ENCODE data around the gene TMED10.
"Not testable (repeated sequence)": the region's sequence is repeated elsewhere in the genome, so short reads cannot be mapped to it uniquely, and the experiment has no call there.

The TMED10 gene

DNA sequence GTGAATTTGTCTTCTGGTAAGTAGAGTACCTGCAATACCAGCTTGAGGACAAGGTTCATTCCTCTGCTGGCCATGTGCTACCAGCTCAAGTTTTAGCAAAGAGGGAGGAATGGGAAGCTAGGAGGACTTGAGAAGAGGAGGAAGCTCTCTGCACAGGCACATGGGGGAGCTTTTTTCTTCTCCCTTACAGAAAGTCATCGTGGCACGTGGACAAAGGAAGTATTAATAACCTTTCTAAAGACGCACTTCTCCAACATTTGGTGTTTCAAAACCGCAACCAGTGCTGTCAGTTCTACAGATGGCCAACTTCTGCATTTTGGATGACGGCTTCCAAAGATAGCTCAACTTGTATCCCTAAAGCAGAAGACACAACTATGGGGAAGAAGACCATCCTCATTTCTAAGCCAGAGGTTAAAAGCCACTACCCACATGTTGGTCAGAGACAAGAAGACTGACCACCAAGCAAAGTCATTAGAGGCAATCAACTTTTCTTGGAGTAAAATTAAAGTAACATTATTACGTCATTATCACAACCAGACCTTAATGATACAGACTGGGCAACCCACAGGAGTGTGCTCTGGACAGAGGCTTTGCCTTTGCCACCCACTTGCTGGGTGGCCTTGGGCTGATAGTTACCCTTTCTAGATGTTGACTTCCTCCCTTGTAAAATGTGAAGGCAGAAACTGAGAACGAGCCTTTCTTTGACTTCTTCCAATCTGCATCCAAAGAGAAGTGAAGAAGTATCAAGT, 12.3 kb upstream of the TMED10 start:
- peak; percentile 83 for DNase-seq

- no peak for DNase-seq
Observed at GRCh38 chr14:75188086-75188485, 11.7 kb upstream of the TMED10 start.

DNA sequence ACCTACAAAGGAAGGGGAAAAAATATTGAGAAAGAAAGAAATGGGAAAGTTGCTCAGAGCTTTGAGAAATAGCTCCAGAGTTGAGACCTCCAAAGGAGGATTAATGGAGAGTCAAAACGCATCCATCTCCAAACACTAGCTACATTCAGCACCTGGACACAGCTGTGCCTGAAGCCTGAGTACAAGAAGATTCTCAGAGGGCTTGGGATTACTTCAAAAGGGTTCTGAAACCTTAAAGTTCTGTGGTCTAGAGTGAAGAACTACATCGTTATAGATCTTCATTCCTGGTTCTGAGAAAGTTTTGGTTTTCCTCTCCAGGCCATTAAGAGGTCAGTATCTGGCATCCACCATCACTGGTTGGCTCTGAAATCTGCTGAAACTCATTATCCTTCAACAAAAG, 10.5 kb upstream of the TMED10 start:
- no peak for DNase-seq

GRCh38 chr14:75185251-75186040, 9.0 kb upstream of the TMED10 start:
- DNase-seq: no peak

DNA sequence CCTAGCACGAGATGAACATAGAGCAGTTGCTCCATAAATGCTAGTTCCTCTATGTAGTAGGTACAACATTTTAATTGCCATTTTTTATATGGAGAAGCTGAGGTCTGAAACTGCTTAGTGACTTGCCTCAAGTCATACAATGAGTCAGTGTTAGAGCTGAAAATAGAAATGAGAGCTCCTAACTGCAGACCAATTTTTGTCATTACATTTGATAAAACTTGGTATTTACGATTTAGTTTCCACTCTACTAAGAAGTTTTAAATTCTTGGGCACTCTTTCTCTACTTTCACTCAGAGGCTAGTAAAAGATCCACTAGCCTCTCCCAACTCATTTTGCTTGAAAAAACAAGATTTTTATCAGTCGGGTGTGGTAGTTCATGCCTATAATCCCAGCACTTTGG, 8.1 kb upstream of the TMED10 start:
- DNase-seq: no peak

DNA sequence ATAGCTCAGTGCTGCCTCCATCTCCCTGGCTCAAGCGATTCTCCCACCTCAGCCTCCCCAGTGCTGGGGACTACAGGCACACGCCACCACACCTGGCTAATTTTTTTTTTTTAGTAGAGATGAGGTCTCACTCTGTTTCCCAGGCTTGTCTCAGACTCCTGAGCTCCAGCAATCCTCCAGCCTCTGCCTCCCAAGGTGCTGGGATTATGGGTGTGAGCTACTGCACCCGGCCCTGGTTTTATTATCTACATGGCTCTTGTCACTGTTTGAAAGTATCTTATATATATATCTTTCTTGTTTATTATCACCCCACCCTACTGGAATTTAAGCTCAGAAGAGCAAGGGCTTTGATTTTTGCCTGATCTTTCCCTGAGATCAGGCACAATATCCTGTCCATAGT, 7.6 kb upstream of the TMED10 start:
- DNase-seq: no peak

DNA sequence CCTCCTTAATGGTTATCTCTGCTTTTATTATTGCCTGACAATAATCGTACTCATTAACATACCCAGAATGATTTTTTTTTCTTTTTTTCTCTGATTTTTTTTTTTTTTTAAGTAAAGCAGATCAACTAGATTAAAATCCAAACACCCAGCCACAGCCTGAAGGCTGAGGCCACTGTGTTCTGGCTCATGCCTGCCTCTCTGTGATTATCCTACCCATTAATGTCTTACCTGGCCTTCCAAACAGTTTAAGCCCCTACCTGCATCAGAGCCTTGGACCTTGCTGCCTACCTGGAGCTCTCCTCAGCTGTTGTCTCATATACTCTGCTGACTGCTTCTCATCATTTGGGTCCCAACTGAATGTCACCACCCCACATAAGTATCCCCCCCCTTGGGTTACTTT, 6.8 kb upstream of the TMED10 start:
- DNase-seq: no peak

GRCh38 chr14:75182821-75183220, 6.4 kb upstream of the TMED10 start:
- no peak for DNase-seq

DNA sequence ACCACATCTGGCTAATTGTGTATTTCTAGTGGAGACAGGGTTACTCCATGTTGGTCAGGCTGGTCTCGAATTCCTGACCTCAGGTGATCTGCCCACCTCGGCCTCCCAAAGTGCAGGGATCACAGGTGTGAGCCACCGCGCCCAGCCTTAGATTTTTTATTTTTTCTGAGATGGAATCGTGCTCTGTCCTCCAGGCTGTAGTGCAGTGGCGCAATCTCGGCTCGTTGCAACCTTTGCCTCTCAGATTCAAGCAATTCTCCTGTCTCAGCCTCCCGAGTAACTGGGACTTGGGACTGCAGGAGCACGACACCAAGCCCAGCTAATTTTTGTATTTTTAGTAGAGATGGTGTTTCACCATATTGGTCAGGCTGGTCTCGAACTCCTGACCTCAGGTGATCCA, 5.8 kb upstream of the TMED10 start:
- DNase-seq: not testable (repeated sequence)

DNA sequence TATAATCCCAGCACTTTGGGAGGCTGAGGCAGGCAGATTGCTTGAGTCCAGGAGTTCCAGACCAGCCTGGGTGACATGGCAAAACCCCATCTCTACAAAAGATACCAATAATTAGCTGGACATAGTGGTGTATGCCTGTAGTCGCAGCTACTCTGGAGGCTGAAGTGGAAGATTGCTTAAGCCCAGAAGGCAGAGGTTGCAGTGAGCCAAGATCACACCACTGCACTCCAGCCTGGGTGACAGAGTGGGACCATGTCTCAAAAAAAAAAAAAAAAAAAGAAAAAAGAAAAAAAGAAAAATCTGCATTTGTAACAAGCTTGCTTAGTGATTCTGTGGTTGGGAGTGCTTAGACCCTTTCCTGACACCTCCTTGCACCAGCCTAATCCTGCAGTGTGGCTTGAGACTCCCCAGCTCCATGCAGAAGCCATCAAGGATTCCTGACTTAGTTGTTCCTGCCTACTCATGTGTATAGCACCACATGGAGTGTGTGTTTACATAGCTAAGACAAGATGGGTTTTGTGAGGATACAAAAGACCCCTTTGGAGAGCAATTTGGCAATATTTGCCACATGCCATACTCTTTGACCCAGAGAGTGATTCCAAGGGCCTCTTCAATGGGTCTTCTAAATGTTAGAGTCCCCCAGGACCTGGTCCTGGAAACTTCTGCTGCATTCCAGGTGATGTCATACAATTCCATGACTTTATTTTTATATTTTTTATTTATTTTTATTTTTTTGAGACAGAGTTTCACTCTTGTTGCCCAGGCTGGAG, 5.1 kb upstream of the TMED10 start:
- DNase-seq: no peak

- no peak for DNase-seq
Observed at GRCh38 chr14:75175677-75176141, 703 bp downstream of the TMED10 start.

GRCh38 chr14:75174066-75174465, 2.3 kb downstream of the TMED10 start:
- DNase-seq: no peak

GRCh38 chr14:75170772-75171171, 5.6 kb downstream of the TMED10 start:
- DNase-seq: no peak

- DNase-seq: no peak
Observed at GRCh38 chr14:75168586-75169335, 7.7 kb downstream of the TMED10 start.

DNA sequence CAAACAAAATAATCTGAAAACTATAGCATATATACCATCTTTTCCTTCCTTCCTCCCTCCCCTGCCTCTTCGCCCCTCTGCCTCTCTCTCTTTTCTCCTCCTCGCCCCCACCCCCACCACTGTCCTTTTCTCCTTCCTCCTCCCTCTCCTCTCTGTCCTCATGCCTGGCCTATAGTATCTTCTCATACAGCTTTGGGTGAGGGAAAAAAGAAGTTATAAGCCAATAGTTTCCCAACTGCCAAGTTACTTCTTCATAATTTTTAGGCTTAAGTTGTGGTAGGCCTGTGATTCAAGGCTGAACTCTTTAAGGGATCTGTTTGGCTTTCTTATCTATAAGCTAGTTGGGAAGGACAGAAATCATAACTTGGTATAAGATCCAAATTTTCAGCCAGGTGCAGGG, 9.1 kb downstream of the TMED10 start:
- no peak for DNase-seq

DNA sequence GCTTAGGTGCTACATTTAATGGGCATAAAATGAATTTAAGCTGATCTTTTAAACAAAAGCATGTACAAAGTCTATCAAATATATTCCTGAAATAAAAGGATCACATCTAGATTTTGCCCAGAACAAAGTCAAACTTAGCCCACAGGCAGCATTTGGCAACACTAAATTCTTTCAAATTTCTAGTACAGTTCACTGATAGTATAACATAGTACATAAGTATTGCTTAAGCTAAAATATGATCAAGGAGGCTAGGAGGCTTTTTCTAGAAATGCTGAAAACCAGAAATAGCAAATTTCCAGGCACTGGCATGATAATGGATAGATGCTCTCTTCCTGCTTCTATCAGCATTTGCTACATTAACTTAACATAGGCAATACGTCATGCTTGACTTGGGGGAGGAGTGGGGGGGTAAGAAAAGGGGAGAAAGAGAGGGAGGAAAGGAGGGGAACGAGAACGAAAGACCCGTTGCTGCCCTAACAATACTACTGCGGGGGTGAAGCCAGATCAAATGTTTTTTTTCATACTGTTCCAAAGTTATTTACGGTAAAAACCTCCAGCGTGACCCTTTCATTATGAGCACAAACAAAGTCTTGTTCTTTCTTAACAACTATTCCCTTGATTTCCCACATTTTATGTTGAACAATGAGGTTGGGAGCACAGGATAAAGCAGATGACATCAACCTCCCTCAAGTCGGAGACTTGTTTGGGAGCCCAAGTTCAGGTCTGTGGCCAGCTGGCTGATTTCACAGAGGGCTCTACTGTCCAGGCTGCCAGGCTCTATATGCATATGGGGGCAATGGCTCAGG, 10.6 kb downstream of the TMED10 start:
- no peak for DNase-seq

DNA sequence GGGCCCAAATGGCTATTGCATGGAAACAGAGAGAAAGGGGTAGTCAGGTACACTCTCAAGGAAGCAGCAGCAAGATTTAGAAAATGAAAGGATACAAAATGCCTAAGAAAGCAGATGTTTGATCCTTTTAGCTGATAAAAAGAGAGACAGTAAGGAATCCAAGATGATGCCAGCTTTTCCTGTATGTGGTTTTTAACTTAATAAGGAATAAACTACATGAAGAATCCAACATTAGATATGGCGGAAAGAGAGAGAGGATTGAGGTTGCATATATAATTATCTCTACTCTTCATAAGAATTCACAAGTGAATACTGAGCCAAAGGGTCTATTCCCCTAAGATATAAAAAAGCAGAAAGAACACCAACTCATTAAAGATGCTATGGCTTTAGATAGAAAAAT, 11.6 kb downstream of the TMED10 start:
- DNase-seq: no peak

DNA sequence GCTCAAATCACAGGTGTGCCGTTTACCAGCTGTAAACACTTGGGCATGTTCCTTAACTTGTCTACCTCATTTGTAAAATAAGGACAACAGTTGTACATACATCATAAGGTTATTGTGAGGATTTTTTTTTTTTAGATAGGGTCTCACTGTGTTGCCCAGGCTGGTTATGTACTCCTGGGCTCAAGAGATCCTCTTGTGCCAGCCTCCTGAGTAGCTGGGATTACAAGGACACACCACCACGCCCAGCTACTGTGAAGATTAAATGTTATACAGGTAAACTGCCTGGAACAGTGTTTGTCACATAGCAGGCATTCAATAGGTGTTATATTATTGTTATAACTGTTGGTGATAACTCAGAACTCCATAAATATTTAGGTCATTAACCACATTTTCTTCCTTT, 12.7 kb downstream of the TMED10 start:
- DNase-seq: no peak

- DNase-seq: no peak
Observed at GRCh38 chr14:75162631-75163030, 13.8 kb downstream of the TMED10 start.

GRCh38 chr14:75158843-75159614, 17.4 kb downstream of the TMED10 start:
- DNase-seq: no peak

DNA sequence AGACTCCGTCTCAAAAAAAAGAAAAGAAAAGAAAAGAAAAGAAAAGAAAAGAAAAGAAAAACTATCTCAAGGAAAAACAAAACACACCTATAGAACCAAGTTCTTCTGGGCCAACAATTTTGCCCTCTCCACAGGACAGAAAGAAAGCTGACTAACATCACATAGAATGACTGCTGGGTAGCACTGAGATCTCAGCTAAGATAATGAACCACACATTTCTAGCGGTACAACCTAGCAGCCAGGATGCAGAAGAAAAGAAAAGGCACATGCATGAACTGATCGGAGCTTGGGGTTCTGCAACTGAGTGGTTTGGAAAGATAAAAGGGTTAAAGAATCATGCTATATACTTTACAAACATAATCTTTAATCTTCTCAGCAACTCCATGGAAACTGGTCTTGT, 19.5 kb downstream of the TMED10 start:
- DNase-seq: no peak

Data from RPMI8226 (cell line).